GM04503 (cell line): ENCODE data around the gene EIF3K.
"Not testable (repeated sequence)": the region's sequence is repeated elsewhere in the genome, so short reads cannot be mapped to it uniquely, and the experiment has no call there.

ENCODE experiments used
- DNase-seq: peaks from one replicate; pipeline ENCODE4 v3.0.0-alpha.2; 2012; ENCODE audit warnings: low read depth

EIF3K gene, protein sequence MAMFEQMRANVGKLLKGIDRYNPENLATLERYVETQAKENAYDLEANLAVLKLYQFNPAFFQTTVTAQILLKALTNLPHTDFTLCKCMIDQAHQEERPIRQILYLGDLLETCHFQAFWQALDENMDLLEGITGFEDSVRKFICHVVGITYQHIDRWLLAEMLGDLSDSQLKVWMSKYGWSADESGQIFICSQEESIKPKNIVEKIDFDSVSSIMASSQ

DNA sequence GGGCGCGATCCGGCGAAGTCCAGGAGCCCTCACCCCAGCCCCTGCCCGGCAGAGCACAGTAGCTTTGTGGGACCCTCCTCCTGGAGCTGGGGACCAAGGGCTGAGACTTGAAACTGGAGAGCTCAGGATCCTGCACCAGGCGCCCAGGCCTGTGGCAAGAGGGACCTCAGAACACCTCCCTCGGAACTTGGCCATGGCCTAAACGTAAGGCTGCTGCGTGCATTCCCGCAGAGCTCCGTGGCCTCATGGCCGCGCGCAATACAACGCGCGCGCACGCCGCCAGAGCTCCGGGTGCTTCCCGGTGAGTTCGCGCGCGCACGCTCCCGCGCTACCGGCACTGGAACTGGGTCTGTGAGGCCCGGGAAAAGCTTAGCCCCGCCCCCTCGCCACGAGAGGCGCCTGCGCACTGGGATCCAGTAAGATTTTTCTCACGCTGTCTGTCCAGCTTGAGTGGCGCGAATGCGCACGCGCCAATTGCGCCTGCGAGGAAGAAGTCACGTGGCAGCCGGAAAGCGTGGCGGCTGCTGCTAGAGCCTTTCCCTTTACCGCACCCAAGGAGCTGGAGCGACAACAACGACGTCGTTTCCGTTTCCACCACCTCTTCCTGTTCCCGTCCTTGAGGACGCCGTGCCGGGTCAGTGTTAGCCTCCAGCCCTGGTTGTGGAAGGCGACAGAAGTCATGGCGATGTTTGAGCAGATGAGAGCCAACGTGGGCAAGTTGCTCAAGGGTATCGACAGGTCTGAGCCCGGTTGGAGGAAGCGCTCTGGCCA is at the start of gene EIF3K:
EIF3K (plus strand) TSS at position 599 of the 771 bp plus-strand sequence; CDS start at position 680, 81 bp downstream.
- peak; percentile 89 for DNase-seq

DNA sequence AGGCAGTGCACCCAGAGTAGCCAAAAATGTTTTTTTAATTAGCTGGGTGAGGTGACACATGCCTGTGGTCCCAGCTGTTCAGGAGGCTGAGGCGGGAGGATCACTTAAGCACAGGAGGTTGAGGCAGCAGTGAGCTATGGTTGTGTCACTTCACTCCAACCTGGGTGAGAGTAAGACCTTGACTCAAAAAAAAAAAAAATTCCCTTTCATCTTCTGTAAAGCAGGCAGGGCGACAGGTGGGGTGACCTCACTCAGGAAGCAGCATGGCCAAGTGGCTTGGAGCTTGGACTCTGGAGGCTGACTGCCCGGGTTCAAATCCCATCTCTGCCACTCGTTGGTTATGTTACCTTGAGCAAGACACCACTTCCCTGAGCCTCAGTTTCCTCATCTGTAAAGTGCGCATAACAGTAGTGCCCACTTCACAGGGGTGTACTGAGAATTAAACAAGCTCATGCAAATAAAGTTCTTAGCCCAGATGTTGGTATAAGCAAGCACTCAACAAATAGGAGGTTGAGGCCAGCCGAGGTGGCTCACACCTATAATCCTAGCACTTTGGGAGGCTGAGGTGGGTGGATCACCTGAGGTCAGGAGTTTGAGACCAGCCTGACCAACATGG is 49.5 kb upstream of the EIF3K start:
- no peak for DNase-seq

GRCh38 chr19:38571682-38572081 is 47.3 kb upstream of the EIF3K start:
- no peak for DNase-seq

DNA sequence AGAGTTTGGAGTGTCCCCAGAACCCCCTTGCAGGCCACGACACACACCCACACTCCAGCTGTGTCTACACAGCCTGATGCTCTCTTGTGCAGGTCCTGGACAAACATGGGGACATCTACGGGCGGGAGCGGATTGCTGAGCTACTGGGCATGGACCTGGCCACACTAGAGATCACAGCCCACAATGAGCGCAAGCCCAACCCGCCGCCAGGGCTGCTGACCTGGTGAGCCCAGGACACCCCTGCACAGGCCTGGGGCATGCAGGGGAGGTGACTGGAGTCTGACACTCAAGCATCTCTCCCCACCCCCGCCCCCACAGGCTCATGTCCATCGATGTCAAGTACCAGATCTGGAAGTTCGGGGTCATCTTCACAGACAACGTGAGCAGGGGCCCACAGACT is 41.2 kb upstream of the EIF3K start:
- DNase-seq: no peak

- not testable (repeated sequence) for DNase-seq
Measured at GRCh38 chr19:38579304-38579703, 39.7 kb upstream of the EIF3K start.

DNA sequence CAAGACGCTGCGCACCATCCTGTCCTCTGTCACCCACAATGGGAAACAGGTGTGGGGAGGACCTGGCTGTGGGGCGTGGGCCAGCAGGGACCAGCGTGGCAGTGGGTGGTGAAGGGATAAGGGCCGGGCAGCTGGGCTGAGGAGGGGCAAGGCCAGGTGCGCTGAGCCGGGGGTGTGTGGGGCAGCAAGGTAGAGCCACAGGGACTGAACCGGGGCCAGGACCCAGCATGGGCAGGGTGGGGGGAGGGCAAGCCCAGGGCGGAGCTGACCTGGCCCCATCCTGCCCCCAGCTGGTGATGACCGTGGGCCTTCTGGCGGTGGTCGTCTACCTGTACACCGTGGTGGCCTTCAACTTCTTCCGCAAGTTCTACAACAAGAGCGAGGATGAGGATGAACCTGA is 38.9 kb upstream of the EIF3K start:
- DNase-seq: no peak

DNA sequence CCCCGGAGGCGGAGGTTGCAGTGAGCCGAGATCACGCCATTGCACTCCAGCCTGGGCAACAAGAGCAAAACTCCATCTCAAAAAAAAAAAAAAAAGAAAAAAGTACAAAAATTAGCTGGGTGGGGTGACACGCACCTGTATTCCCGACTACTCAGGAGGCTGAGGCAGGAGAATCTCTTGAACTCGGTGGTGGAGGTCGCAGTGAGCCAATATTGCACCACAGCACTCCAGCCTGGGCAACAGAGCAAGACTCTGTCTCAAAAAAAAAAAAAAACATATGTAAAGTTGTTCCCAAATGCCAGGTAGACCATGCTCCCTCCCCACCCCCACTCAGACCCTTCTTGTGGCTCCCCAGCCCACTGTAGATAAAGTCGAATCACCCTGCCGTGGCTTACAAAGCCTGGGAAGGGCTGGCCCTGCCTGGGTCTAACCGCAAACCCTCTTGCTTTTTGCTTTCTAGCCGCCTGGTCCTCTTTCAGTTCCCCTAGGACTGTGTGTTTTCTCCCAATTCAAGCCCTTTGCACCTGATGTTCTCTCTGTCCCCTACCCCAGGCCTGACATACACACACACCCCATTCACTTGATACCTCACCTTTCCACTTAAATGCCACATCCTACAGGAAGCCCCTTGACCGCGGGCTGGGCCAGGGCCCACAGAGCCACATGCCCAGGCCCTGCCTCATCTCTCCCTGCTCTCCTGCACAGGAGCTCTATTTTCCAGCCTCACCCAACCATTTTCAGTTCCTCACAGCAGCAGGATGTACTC is 35.6 kb upstream of the EIF3K start:
- no peak for DNase-seq

GRCh38 chr19:38583985-38584305 is 35.0 kb upstream of the EIF3K start:
- no peak for DNase-seq

- no peak for DNase-seq
Measured at GRCh38 chr19:38587562-38587961, 31.4 kb upstream of the EIF3K start.

DNA sequence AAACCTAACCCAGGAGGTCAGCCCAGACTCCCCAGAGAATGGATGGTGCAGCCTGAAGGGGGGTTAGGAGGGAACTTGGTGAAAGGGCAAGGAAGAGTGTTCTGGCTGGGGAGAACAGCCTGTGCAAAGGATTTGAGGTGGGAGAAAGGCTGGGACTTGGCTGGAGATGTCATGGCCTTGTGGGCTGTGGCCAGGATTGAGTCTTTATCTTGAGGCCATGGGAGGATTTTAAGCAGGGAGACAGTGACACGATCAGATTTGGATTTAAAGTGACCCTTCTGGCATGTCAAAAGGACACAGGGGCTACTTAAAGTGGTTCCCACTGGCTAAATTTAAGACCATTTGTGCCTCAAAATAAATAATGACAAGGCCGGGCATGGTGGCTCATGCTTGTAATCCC is 30.9 kb upstream of the EIF3K start:
- no peak for DNase-seq

DNA sequence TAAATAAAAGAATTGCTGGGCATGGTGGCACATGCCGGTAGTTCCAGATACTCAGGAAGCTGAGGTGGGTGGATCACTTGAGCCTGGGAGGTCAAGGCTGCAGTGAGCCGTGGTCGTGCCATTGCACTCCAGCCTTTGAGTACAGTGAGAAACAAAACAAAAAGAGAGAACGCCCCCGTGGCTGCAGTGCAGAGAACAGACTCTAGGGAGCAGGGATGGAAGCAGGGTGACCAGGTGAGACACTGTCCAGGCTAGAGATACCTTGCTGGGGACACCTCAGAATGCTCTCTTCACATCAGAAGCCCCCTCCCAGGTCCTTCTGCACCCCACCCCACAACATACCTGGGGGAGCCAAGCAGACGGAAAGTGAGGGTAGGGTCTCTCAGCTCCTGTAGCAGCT is 26.0 kb upstream of the EIF3K start:
- no peak for DNase-seq

DNA sequence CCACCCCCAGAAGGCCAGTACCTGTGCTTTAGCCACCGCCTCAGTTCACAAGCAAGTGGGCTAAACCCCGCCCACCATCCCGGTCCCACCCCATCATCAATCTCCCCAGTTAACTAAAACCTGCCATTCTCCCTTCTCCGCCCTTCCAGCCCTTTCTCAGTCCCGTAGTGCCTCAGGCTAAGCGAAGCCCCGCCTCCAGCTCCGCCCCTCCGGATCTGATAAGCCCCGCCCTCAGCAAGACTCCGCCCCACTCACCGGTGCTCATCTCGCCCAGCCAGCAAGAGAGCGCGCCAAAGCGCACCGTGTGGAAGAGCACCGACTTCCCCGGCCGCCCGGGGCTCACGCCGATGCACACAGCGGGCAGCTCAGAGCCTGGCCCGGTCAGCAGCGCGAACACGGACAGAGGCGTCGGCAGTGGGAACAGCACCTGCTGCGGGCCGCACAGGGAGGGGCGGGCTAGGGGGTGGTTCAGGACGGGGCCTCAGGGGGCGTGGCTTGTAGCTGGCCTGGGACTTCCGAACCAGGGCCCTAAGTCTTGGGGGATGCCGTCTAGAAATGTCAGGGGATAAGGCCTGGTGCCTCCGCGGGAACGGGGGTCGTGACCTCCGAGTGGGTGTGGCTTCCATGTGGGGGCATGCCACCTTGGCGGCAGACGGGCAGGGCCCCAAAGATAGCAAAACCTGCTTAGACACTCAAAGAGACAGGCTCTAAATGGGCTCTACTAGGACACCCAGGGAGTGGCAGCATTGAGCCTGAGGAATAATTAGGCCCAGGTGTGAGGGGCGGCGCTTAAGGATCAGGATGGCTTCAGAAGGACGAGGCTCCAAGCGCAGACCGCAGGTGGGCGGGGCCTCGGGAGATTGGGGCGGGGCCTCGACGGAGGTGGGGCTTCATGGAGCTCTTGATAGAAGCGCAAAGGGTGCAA is 22.7 kb upstream of the EIF3K start:
- no peak for DNase-seq

GRCh38 chr19:38597075-38597474 is 21.9 kb upstream of the EIF3K start:
- DNase-seq: no peak

DNA sequence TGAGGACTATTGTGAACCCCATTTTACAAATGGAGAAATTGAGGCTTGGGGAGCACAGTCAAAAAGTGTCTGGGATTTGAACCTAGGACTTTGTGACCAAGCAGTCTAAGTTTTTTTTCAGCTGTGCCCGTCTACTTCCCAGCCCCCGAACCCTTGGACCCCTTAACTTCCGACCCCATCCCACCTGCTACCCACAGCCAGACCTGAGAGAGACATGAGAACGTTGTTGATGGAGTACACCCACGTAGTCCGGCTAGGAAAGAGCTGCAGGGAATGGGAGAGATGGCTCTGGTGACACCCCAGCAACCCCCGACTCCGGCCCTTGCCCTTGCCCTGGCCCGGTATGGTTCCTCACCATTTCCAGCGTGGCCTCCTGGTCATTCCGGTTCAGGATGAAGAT is 19.3 kb upstream of the EIF3K start:
- DNase-seq: no peak

GRCh38 chr19:38602856-38603255 is 16.1 kb upstream of the EIF3K start:
- not testable (repeated sequence) for DNase-seq

DNA sequence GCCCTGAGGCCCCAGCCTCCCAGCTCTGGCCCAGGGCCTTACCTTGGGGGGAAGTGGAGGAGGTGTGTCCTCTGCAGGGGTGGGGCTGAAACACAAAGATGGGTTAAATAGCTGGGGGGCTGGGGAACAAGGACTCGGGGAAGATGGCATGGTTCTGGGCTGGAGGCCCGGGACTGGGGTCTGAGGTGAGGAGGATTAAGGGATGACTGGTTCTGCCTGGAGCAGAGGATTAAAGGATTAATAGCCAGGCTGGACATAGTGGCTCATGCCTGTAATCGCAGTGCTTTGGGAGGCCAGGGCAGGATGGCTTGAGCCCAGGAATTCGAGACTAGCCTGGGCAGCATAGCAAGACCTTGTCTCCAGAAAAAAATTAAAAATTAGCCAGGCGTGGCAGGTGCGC is 12.9 kb upstream of the EIF3K start:
- DNase-seq: no peak

DNA sequence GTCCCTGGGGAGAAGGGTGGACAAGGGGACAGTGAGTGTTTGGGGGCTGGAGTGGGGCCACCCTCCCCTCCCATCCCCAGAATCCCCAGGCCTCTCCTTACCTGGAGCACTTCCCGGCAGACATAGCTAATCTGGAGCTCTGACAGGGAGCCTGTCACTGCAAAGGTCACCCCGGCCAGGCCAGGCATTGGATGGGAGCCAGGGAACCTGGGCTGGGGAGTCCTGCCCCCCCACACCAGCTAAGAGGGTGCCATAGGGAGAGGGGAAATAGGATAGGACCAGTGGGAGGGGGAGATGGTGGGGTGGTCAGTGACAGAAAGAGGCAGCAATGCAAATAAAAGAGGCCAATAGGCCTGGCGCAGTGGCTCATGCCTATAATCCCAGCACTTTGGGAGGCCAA is 4.7 kb upstream of the EIF3K start:
- no peak for DNase-seq

GRCh38 chr19:38615007-38615581 is 3.9 kb upstream of the EIF3K start:
- no peak for DNase-seq

DNA sequence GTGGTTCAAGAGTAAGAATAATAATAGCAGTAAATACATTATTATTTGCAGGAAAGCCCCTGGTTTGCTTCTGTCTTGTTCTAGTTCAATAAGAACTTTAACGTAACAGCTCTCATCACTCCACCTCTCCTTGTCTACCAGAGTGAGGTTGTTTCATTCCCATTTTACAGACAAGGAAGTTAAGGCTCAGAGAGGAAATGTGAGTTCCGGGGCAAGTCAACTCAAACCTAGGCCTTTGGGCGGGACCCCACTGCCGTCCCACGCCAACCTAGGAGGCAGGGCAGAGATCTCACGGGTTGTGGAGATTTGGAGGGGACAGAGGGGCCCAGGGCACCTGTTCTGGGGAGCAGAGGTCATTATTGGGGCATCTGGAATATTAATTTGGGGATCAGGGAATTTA is 2.7 kb upstream of the EIF3K start:
- no peak for DNase-seq

GRCh38 chr19:38617283-38617763 is 1.7 kb upstream of the EIF3K start:
- DNase-seq: no peak
